HEK293 (cell line): ENCODE data around the gene POLD2.

Experiments
- CTCF ChIA-PET: fragments of 350-600 bp; formaldehyde crosslinking; extraction: SDS; loops from one replicate; lab custom pipeline; 2021; ENCODE audit warnings: antibody characterized with exemption; lab: Yijun Ruan, JAX
- POLR2A ChIA-PET: fragments of 300-600 bp; formaldehyde crosslinking; extraction: SDS; loops from one replicate; lab custom pipeline; 2020; ENCODE audit warnings: antibody characterized with exemption, inconsistent platforms; lab: Yijun Ruan, JAX
- H3K27ac ChIP-seq: fragments of 200-500 bp; sonication (Bioruptor generic); 2 replicates; pipeline ENCODE4 v1.5.1; 2014; ENCODE audit warnings: low read depth, low read length, control low read depth, inconsistent platforms; ENCODE audit errors: extremely low read depth
- H3K36me3 ChIP-seq, 2 experiments: fragments of 200-500 bp in 1 of 2; sonication (Bioruptor generic) in 1 of 2; 1 replicate in 1 of 2; 2 replicates in 1 of 2; pipeline ENCODE4 v1.5.1; 2014 to 2017; ENCODE audit warnings: inconsistent platforms in 2 of 2, low read length in 2 of 2; ENCODE audit not compliant: control insufficient read depth in 2 of 2, insufficient read depth in 1 of 2
- H3K4me1 ChIP-seq: fragments of 200-500 bp; sonication (Bioruptor generic); 2 replicates; pipeline ENCODE4 v1.5.1; 2014; ENCODE audit warnings: mild to moderate bottlenecking, low read length, inconsistent platforms; ENCODE audit not compliant: control insufficient read depth, insufficient read depth
- H3K4me3 ChIP-seq: 2 replicates; pipeline ENCODE4 v1.5.1; 2011; ENCODE audit warnings: low read depth, mild to moderate bottlenecking, control low read depth, low read length, moderate library complexity
- H3K9me3 ChIP-seq: fragments of 200-500 bp; sonication (Bioruptor generic); 2 replicates; pipeline ENCODE4 v1.5.1; 2014; ENCODE audit warnings: low read depth, low read length, inconsistent platforms; ENCODE audit not compliant: control insufficient read depth, insufficient read depth
- BCL11A ChIP-seq: fragments of 450-650 bp; formaldehyde crosslinking; IDR thresholded peaks from 2 replicates; pipeline ENCODE4 v1.5.1; 2016; ENCODE audit warnings: low read depth, missing biosample characterization, missing genetic modification characterization
- KLF10 ChIP-seq: fragments of 450-650 bp; IDR thresholded peaks from 2 replicates; pipeline ENCODE4 v1.5.1; 2018; ENCODE audit warnings: missing biosample characterization, mild to moderate bottlenecking, missing genetic modification characterization
- MZF1 ChIP-seq: fragments of 450-650 bp; formaldehyde crosslinking; IDR thresholded peaks from 2 replicates; pipeline ENCODE4 v1.5.1; 2017; ENCODE audit warnings: missing biosample characterization, missing genetic modification characterization, borderline replicate concordance
- PRDM10 ChIP-seq: fragments of 450-650 bp; formaldehyde crosslinking; IDR thresholded peaks from 2 replicates; pipeline ENCODE4 v1.5.1; 2016; ENCODE audit warnings: missing biosample characterization, missing genetic modification characterization
- WT1 ChIP-seq: fragments of 450-650 bp; formaldehyde crosslinking; IDR thresholded peaks from 2 replicates; pipeline ENCODE4 v1.5.1; 2016; ENCODE audit warnings: missing biosample characterization, missing genetic modification characterization
- ZBTB11 ChIP-seq: fragments of 450-650 bp; formaldehyde crosslinking; conservative IDR thresholded peaks from 2 replicates; pipeline ENCODE4 v1.5.1; 2016; ENCODE audit warnings: low read depth, missing biosample characterization, missing genetic modification characterization
- ZBTB17 ChIP-seq: fragments of 450-650 bp; formaldehyde crosslinking; IDR thresholded peaks from 2 replicates; pipeline ENCODE4 v1.5.1; 2016; ENCODE audit warnings: missing biosample characterization, missing genetic modification characterization
- ZIC2 ChIP-seq: fragments of 450-650 bp; formaldehyde crosslinking; IDR thresholded peaks from 2 replicates; pipeline ENCODE4 v1.5.1; 2016; ENCODE audit warnings: missing biosample characterization, missing genetic modification characterization
- ZNF114 ChIP-seq: fragments of 450-650 bp; formaldehyde crosslinking; IDR thresholded peaks from 2 replicates; pipeline ENCODE4 v1.5.0; 2017; ENCODE audit warnings: missing biosample characterization, missing genetic modification characterization
- ZNF18 ChIP-seq: fragments of 450-650 bp; formaldehyde crosslinking; IDR thresholded peaks from 2 replicates; pipeline ENCODE4 v1.5.1; 2016; ENCODE audit warnings: missing biosample characterization, missing genetic modification characterization
- ZNF24 ChIP-seq: fragments of 450-650 bp; formaldehyde crosslinking; IDR thresholded peaks from 2 replicates; pipeline ENCODE4 v1.5.1; 2016; ENCODE audit warnings: missing biosample characterization, missing genetic modification characterization
- ZNF302 ChIP-seq: fragments of 450-650 bp; formaldehyde crosslinking; IDR thresholded peaks from 2 replicates; pipeline ENCODE4 v1.5.1; 2016; ENCODE audit warnings: missing biosample characterization, missing genetic modification characterization, low read depth
- ZNF335 ChIP-seq: fragments of 450-650 bp; formaldehyde crosslinking; conservative IDR thresholded peaks from 2 replicates; pipeline ENCODE4 v1.5.1; 2016; ENCODE audit warnings: missing biosample characterization, missing genetic modification characterization
- ZNF514 ChIP-seq: fragments of 450-650 bp; formaldehyde crosslinking; IDR thresholded peaks from 2 replicates; pipeline ENCODE4 v1.5.1; 2016; ENCODE audit warnings: missing biosample characterization, missing genetic modification characterization
- ZNF610 ChIP-seq: fragments of 450-650 bp; formaldehyde crosslinking; IDR thresholded peaks from 2 replicates; pipeline ENCODE4 v1.5.1; 2016; ENCODE audit warnings: missing biosample characterization, missing genetic modification characterization, borderline replicate concordance
- ZNF629 ChIP-seq: fragments of 450-650 bp; formaldehyde crosslinking; IDR thresholded peaks from 2 replicates; pipeline ENCODE4 v1.5.1; 2017; ENCODE audit warnings: missing biosample characterization, missing genetic modification characterization
- ZNF677 ChIP-seq: fragments of 450-650 bp; IDR thresholded peaks from 2 replicates; pipeline ENCODE4 v1.5.0; 2018; ENCODE audit warnings: missing biosample characterization, mild to moderate bottlenecking, missing genetic modification characterization, moderate library complexity
- ZNF791 ChIP-seq: fragments of 450-650 bp; formaldehyde crosslinking; IDR thresholded peaks from 2 replicates; pipeline ENCODE4 v1.5.1; 2016; ENCODE audit warnings: missing biosample characterization, missing genetic modification characterization

The POLD2 gene

GRCh38 chr7:44158096-44158872, 34.9 kb upstream of the POLD2 start:
- ChIA-PET CTCF (interaction anchor here (0.6 kb wide), 1 partner anchor 26 kb away, joined by 3 read pairs; no protein-coding TSS in a partner anchor), POLR2A (no interaction called here)

GRCh38 chr7:44157116-44158080, 34.0 kb upstream of the POLD2 start:
- POLR2A ChIA-PET = no interaction called here
- no peak overlapping the region for H3K27ac ChIP-seq
- H3K9me3 ChIP-seq = no peaks in the 10 kb centered on the region
- CTCF ChIA-PET = no interaction called here
- no peak overlapping the region for H3K4me3 ChIP-seq
- H3K36me3 ChIP-seq = no peaks in the 10 kb centered on the region
- no peaks in the 10 kb centered on the region for H3K4me1 ChIP-seq
- TF ChIP-seq ZNF114 (tag by site-specific recombination) (no peak), ZIC2 (peak; percentile 26; the same call in 1 of the 2 replicates), ZBTB17 (0 out of 2 replicates have a peak, but pooled peaks have one; percentile 27)

More at GRCh38 chr7:44158096-44158872, 34.9 kb upstream of the POLD2 start:
- TF ChIP-seq ZNF302 (no peak), ZNF629 (tag by site-specific recombination) (no peak), ZNF791 (tag by site-specific recombination) (no peak), BCL11A (tag by site-specific recombination) (no peak), ZNF677 (tag by site-specific recombination) (no peak), ZNF18 (no peak), ZNF514 (tag by site-specific recombination) (no peak), ZNF335 (tag by site-specific recombination) (no peak), ZNF610 (no peak)
- H3K27ac ChIP-seq = no peak overlapping the region
- no peaks in the 10 kb centered on the region for H3K9me3 ChIP-seq
- H3K36me3 ChIP-seq = no peaks in the 10 kb centered on the region
- no peak overlapping the region for H3K4me3 ChIP-seq
- H3K4me1 ChIP-seq = no peaks in the 10 kb centered on the region

- CTCF ChIA-PET = no interaction called here
- H3K9me3 ChIP-seq = no peaks in the 10 kb centered on the region
- no peak overlapping the region for H3K4me3 ChIP-seq
- H3K4me1 ChIP-seq = no peaks in the 10 kb centered on the region
- POLR2A ChIA-PET = no interaction called here
- no peak overlapping the region for H3K27ac ChIP-seq
- no peaks in the 10 kb centered on the region for H3K36me3 ChIP-seq
- no peak for TF ChIP-seq KLF10 (tag by site-specific recombination)
- TF ChIP-seq MZF1 (tag by site-specific recombination) = no peak
- no peak for TF ChIP-seq ZNF24 (tag by site-specific recombination)
- TF ChIP-seq ZBTB11 = no peak
- TF ChIP-seq WT1 (tag by site-specific recombination) = no peak
- no peak for TF ChIP-seq PRDM10
These were observed 33.2 kb upstream of the POLD2 start for GRCh38 chr7:44156453-44157010.
